NCI-H460 (cell line): ENCODE results near the gene POFUT1. TPM values are rescaled to one million over a fixed set of nuclear protein-coding genes. Genes with fewer than 3 reads are reported as not detected.
"Not testable (repeated sequence)": the region's sequence is repeated elsewhere in the genome, so short reads cannot be mapped to it uniquely, and the experiment has no call there.

ENCODE experiments used
- DNase-seq: peaks from one replicate; pipeline ENCODE4 v3.0.0-alpha.2; 2016; ENCODE audit warnings: low read depth; ENCODE audit errors: extremely low read depth
- total RNA-seq: library from RNA; depleted of rRNA; stranded (reverse); fragments of >200 nt; shearing (Covaris generic); gene quantifications from 2 replicates; pipeline ENCODE4 v1.2.3, GENCODE V29; 2014

POFUT1 gene
- total RNA-seq, 1 experiment from 2014 or later: 50.8 TPM

GRCh38 chr20:32188376-32189122 is 19.1 kb upstream of the POFUT1 start:
- DNase-seq: no peak

- DNase-seq: no peak
Observed at GRCh38 chr20:32189123-32189410, 18.6 kb upstream of the POFUT1 start.

GRCh38 chr20:32189691-32190615 is 17.7 kb upstream of the POFUT1 start:
- no peak for DNase-seq

GRCh38 chr20:32190616-32191415 is 16.9 kb upstream of the POFUT1 start:
- DNase-seq: no peak

GRCh38 chr20:32191422-32191821 is 16.3 kb upstream of the POFUT1 start:
- DNase-seq: no peak

GRCh38 chr20:32191873-32192272 is 15.8 kb upstream of the POFUT1 start:
- DNase-seq: no peak

GRCh38 chr20:32192698-32193097 is 15.0 kb upstream of the POFUT1 start:
- DNase-seq: no peak

GRCh38 chr20:32193336-32193735 is 14.3 kb upstream of the POFUT1 start:
- not testable (repeated sequence) for DNase-seq

GRCh38 chr20:32193996-32194395 is 13.7 kb upstream of the POFUT1 start:
- DNase-seq: no peak

GRCh38 chr20:32195581-32195980 is 12.1 kb upstream of the POFUT1 start:
- no peak for DNase-seq

GRCh38 chr20:32196613-32197012 is 11.1 kb upstream of the POFUT1 start:
- DNase-seq: not testable (repeated sequence)

GRCh38 chr20:32197136-32197535 is 10.5 kb upstream of the POFUT1 start:
- DNase-seq: not testable (repeated sequence)

GRCh38 chr20:32199006-32199405 is 8.7 kb upstream of the POFUT1 start:
- no peak for DNase-seq

- no peak for DNase-seq
Observed at GRCh38 chr20:32201296-32201976, 6.2 kb upstream of the POFUT1 start.

- DNase-seq: no peak
Observed at GRCh38 chr20:32201977-32202363, 5.7 kb upstream of the POFUT1 start.

- DNase-seq: no peak
Observed at GRCh38 chr20:32203356-32204204, 4.1 kb upstream of the POFUT1 start.

- no peak for DNase-seq
Observed at GRCh38 chr20:32204205-32205109, 3.2 kb upstream of the POFUT1 start.

GRCh38 chr20:32205110-32205842 is 2.4 kb upstream of the POFUT1 start:
- no peak for DNase-seq
